Activated T-helper 2 cell treated with anti-CD3 and anti-CD28 coated beads, Interferon-gamma antibody, Interleukin-2, Interleukin-4, amounts not matched to agents 10 μg/mL and 5 μg/mL and 100 μg/mL, durations not matched to agents 14 hours and 24 hours and 36 hours (primary cell): ENCODE data around the gene KIAA0930. TPM values are rescaled to one million over a fixed set of nuclear protein-coding genes. Genes with fewer than 3 reads are reported as not detected.

ENCODE experiments used
- DNase-seq: peaks from one replicate; pipeline ENCODE4 v3.0.0; 2021; ENCODE audit warnings: low spot score
- H3K27ac Mint-ChIP-seq: one replicate; pipeline ENCODE4 v1.8.0; 2021; ENCODE audit warnings: mixed read lengths
- H3K27me3 Mint-ChIP-seq: one replicate; pipeline ENCODE4 v1.8.0; 2021; ENCODE audit warnings: low read depth, mixed read lengths
- H3K36me3 Mint-ChIP-seq: one replicate; pipeline ENCODE4 v1.8.0; 2021; ENCODE audit warnings: low read depth, mixed read lengths
- H3K4me1 Mint-ChIP-seq: one replicate; pipeline ENCODE4 v1.8.0; 2021; ENCODE audit warnings: low read depth, mixed read lengths
- H3K4me3 Mint-ChIP-seq: one replicate; pipeline ENCODE4 v1.8.0; 2021; ENCODE audit warnings: low read depth, mild to moderate bottlenecking, moderate library complexity, mixed read lengths
- H3K9me3 Mint-ChIP-seq: one replicate; pipeline ENCODE4 v1.8.0; 2021; ENCODE audit warnings: mixed read lengths
- intact Hi-C: fragments of 100-400 bp; cut with micrococcal nuclease; formaldehyde crosslinking; loops from one replicate; pipeline ENCODE4 v1.15.1; 2023
- total RNA-seq: library from RNA; stranded (reverse); gene quantifications from 2 replicates; pipeline ENCODE4 v1.2.3, GENCODE V29; 2022

KIAA0930 gene
- total RNA-seq, 1 donor from 2014 or later: 45.2 TPM

DNA sequence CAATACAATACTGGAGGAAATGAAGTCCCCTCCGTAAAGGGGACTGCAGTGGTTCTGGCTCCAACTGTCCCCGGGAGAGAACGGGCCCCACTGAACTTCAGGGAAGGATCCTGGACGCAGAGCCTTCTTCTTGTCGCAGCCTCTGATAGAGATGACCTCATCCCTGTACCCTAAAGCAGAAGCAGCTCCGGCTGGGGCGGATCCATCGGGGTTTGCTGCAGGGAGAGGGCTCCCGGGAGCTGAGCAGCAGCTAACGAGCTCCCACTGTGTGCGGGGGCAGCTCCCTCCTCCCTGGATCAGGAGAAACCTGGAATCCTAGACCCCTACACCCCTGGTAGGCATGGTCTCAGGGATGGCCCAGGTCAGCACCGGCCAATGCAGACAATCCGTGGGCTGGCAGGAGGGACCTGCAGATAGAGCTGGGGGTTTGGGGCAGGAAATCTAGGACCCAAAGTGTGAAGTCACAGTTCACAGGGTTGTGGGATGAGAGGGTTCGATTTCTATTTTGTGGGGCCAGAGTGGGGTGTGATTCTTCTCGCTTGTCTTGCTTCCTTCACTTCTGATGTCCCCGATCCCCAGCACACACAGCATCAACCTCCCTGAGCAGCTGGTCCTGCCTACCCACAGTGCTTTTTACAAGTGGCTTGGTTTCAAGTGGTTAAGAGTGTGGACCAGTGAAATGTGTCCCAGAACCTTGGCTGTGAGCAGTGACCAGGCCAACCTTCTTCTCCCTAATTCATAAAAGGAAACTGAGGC is 12.9 kb downstream of the KIAA0930 start:
- Mint-ChIP-seq H3K9me3 (no peaks in the 10 kb centered on the region), H3K36me3 (no peaks in the 10 kb centered on the region), H3K4me1 (peaks cover 10% of the 10 kb centered on the region), H3K4me3 (no peak overlapping the region), H3K27me3 (no peaks in the 10 kb centered on the region), H3K27ac (no peak overlapping the region)
- no peak for DNase-seq
- intact Hi-C loops: no loop called here

GRCh38 chr22:45226503-45227186 is 14.0 kb downstream of the KIAA0930 start:
- Mint-ChIP-seq H3K36me3 (no peaks in the 10 kb centered on the region), H3K4me1 (peaks cover 14% of the 10 kb centered on the region), H3K4me3 (no peak overlapping the region), H3K27ac (no peak overlapping the region), H3K9me3 (no peaks in the 10 kb centered on the region), H3K27me3 (no peaks in the 10 kb centered on the region)
- no peak for DNase-seq
- intact Hi-C loops: no loop called here

DNA sequence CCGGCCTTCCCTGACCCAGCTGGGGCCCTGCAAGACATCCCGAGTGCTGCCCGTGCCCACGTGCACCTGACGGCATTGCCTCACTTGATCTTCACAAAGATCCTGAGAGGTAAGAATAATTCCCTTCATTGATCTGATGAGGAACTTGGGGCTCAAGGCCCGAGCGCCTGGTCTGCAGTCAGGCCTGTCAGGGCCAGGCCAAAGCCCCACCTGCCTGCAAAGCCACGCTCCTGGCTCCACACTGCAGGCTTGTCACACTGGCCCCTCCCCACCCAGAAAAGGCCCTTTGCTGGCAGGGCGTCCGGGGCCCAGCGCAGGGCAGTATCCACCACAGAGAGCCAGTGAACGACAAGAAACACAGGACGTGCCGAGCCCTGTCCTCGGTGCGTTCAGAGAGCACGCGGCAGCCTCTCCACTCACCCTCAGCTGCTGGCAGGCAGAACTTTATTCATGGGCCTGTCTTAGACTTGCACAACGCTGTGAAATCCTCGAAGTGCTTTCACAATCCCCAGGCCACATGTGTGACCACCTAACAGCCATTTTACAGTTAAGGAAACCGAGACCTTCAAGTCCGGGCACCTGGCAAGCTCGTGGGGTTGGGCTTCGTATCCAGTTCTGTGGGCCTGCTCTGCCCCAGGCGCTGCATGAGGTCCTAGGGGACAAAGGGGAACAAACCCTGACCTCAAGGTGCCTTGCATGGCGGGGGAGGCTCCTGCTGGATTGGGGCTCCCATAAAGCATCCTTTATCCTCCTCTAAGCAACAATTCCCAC is 14.8 kb downstream of the KIAA0930 start:
- Mint-ChIP-seq H3K4me1 (peaks cover 14% of the 10 kb centered on the region), H3K36me3 (no peaks in the 10 kb centered on the region), H3K9me3 (no peaks in the 10 kb centered on the region), H3K27me3 (no peaks in the 10 kb centered on the region), H3K4me3 (no peak overlapping the region), H3K27ac (no peak overlapping the region)
- intact Hi-C loops: no loop called here
- no peak for DNase-seq

DNA sequence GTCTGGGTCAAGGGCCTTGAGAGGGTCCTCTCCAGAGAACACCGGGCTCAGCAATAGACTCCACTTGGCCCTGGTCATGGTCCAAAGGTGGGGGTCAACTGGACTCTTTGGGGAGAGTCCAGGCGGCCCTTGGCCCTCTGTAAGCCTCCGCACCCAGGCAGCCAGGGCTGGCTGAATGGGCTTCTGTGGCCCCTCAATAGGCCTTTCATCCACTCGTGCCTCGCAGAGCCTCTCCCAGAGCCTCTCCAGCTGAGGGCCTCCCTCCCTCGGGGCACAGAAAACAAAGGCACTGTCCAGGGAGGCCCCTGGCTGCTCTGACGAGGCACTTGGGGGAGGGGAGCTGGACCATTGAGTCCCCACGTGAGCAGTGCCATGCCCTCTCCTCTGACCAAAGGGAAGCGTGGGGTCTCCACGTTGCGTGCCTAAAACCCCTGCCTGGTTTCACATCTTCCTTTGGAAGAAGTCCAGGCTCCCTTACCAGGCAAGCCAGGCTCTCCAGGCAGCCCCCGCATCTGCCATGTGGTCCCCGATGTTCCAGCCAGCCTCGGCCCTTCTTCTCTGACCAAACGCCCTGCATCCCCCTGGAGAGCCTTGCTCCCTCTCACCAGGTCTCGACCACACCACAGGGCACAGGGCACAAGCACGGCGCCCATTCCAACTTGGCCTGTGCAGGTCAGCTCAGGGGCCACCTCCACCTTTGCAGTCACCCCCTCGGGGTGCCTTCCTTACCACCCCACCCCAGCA is 15.5 kb downstream of the KIAA0930 start:
- Mint-ChIP-seq H3K27ac (no peak overlapping the region), H3K4me3 (no peak overlapping the region), H3K27me3 (no peaks in the 10 kb centered on the region), H3K36me3 (no peaks in the 10 kb centered on the region), H3K4me1 (peaks cover 14% of the 10 kb centered on the region), H3K9me3 (no peaks in the 10 kb centered on the region)
- DNase-seq: no peak
- intact Hi-C loops: no loop called here

- Mint-ChIP-seq H3K27me3 (no peaks in the 10 kb centered on the region), H3K4me3 (no peak overlapping the region), H3K9me3 (no peaks in the 10 kb centered on the region), H3K4me1 (peaks cover 14% of the 10 kb centered on the region), H3K36me3 (no peaks in the 10 kb centered on the region), H3K27ac (no peak overlapping the region)
- intact Hi-C loops: no loop called here
- DNase-seq: no peak
Observed at GRCh38 chr22:45224331-45224730, 16.4 kb downstream of the KIAA0930 start.

DNA sequence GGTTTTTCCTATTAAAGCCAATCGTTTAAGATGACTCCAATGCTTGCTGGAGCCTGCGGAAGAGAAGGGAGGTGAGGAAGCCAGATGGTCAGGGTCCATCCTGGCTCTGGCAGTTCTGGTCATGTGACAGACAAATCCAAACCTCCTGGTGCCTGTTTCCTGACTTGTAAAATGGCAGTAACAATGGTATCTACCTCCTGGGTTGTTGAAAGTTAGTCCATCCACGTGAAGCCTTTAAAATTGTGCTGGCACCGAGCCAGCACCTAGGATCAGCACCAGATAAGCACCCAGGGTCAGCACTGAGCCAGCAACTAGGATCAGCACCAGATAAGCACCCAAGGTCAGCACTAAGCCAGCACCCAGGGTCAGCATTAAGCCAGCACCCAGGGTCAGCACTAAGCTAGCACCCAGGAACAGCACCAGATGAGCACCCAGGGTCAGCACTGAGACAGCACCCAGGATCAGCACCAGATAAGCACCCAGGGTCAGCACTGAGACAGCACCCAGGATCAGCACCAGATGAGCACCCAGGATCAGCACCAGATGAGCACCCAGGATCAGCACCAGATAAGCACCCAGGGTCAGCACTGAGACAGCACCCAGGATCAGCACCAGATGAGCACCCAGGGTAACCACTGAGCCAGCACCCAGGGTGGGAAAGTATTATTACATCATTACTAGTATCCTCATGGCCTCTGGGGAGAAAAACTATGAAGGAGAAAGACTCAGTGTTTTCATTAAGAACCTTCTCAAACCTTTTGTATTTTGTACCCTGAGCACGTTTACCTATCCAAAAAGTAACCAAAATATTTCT is 17.2 kb downstream of the KIAA0930 start:
- Mint-ChIP-seq H3K36me3 (no peaks in the 10 kb centered on the region), H3K4me3 (no peak overlapping the region), H3K9me3 (no peaks in the 10 kb centered on the region), H3K27me3 (no peaks in the 10 kb centered on the region), H3K4me1 (peaks cover 21% of the 10 kb centered on the region), H3K27ac (no peak overlapping the region)
- intact Hi-C loops: no loop called here
- no peak for DNase-seq

GRCh38 chr22:45221201-45221600 is 19.5 kb downstream of the KIAA0930 start:
- no peaks in the 10 kb centered on the region for H3K36me3 Mint-ChIP-seq
- H3K4me1 Mint-ChIP-seq: peaks cover 14% of the 10 kb centered on the region
- H3K27me3 Mint-ChIP-seq: no peaks in the 10 kb centered on the region
- DNase-seq: no peak
- intact Hi-C loops: no loop called here
- no peak overlapping the region for H3K27ac Mint-ChIP-seq
- no peaks in the 10 kb centered on the region for H3K9me3 Mint-ChIP-seq
- H3K4me3 Mint-ChIP-seq: no peak overlapping the region

DNA sequence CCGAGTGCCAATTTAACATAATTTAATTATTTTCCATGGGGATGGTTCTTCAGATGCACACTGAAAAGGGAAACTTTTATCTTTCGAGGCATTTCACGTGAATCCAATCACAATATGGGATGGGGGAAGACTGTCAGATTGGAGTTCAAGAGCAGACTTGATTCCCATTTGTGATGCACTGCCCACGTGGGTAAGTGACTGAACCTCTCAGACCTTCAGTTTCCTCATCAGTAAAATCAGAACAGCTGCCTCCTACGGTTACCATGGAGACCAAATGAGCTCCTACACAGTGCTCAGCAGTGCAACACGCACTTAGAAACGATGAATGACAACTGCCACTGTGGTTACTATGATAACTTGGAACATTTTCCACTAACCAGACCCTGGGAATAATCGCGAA is 21.7 kb downstream of the KIAA0930 start:
- Mint-ChIP-seq H3K4me3 (no peak overlapping the region), H3K27ac (no peak overlapping the region), H3K27me3 (no peaks in the 10 kb centered on the region), H3K9me3 (no peaks in the 10 kb centered on the region), H3K4me1 (peaks cover 14% of the 10 kb centered on the region), H3K36me3 (no peaks in the 10 kb centered on the region)
- intact Hi-C loops: no loop called here
- no peak for DNase-seq

DNA sequence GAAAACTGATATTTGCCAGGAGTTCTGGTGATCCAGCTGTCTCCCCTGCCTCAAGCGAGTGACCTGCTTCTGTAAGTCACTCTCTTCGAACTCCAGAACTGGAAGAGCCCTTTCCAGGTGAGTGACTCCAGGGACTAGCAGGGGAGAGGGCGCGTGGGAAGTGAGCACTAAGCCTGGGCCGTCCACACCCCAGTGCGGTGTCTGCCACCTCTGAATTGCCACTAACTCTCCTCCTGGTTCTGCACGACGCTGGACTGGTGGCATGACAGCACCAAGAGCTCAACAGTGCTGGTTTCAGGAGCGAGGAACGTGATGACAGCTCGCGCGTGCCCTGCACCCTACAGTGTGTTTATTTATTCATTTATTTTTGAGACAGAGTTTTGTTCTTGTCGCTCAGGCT is 22.9 kb downstream of the KIAA0930 start:
- no peak for DNase-seq
- H3K9me3 Mint-ChIP-seq: no peaks in the 10 kb centered on the region
- no peaks in the 10 kb centered on the region for H3K27me3 Mint-ChIP-seq
- H3K36me3 Mint-ChIP-seq: no peaks in the 10 kb centered on the region
- H3K4me1 Mint-ChIP-seq: peaks cover 11% of the 10 kb centered on the region
- no peak overlapping the region for H3K4me3 Mint-ChIP-seq
- intact Hi-C loops: no loop called here
- no peak overlapping the region for H3K27ac Mint-ChIP-seq

- Mint-ChIP-seq H3K27ac (no peak overlapping the region), H3K4me3 (no peak overlapping the region), H3K36me3 (no peaks in the 10 kb centered on the region), H3K27me3 (no peaks in the 10 kb centered on the region), H3K9me3 (no peaks in the 10 kb centered on the region), H3K4me1 (peaks cover 8% of the 10 kb centered on the region)
- intact Hi-C loops: no loop called here
- DNase-seq: no peak
Observed at GRCh38 chr22:45217345-45217744, 23.3 kb downstream of the KIAA0930 start.

- peaks cover 8% of the 10 kb centered on the region for H3K4me1 Mint-ChIP-seq
- no peak overlapping the region for H3K4me3 Mint-ChIP-seq
- intact Hi-C loops: no loop called here
- H3K27me3 Mint-ChIP-seq: no peaks in the 10 kb centered on the region
- no peak overlapping the region for H3K27ac Mint-ChIP-seq
- H3K9me3 Mint-ChIP-seq: no peaks in the 10 kb centered on the region
- no peak for DNase-seq
- no peaks in the 10 kb centered on the region for H3K36me3 Mint-ChIP-seq
Observed at GRCh38 chr22:45216133-45217003, 24.3 kb downstream of the KIAA0930 start.
